ENCODE measurements around the gene OR12D3. TPM values are rescaled to one million over a fixed set of nuclear protein-coding genes. Genes with fewer than 3 reads are reported as not detected.
"Not testable (repeated sequence)": the region's sequence is repeated elsewhere in the genome, so short reads cannot be mapped to it uniquely, and the experiment has no call there.

OR12D3 gene
- total RNA-seq, 4 donors from 2014 or later: not detected

DNA sequence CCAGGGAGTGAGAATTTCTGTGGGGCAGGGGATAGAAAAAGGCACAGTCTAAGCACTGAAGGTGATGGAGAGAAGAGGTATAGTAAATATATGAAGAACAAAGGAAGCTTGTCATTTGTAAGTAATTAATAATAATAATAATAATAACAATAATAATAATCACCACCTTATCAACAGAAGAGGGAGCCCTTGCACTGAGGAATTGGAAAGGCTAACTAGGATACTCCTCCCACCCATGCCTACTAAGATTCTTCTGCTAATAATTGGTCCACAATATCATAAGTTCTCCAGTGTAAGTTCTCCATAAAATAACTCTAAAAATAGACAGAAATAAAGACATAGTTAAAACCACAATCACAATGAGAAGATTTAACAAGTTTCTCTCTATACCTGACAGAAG lies 912 bp upstream of the OR12D3 start:
- no peaks in the 10 kb centered on the region for H3K4me1 ChIP-seq
- DNase-seq (ENCODE audit: extremely low spot score): no peak
- H3K9me3 ChIP-seq: no peaks in the 10 kb centered on the region
- H3K36me3 ChIP-seq: no peaks in the 10 kb centered on the region
- TF ChIP-seq, protein P1, sequence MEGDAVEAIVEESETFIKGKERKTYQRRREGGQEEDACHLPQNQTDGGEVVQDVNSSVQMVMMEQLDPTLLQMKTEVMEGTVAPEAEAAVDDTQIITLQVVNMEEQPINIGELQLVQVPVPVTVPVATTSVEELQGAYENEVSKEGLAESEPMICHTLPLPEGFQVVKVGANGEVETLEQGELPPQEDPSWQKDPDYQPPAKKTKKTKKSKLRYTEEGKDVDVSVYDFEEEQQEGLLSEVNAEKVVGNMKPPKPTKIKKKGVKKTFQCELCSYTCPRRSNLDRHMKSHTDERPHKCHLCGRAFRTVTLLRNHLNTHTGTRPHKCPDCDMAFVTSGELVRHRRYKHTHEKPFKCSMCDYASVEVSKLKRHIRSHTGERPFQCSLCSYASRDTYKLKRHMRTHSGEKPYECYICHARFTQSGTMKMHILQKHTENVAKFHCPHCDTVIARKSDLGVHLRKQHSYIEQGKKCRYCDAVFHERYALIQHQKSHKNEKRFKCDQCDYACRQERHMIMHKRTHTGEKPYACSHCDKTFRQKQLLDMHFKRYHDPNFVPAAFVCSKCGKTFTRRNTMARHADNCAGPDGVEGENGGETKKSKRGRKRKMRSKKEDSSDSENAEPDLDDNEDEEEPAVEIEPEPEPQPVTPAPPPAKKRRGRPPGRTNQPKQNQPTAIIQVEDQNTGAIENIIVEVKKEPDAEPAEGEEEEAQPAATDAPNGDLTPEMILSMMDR (IDR thresholded peaks at IDR 0.05): no peak
- no peak for TF ChIP-seq POLR2A (IDR thresholded peaks at IDR 0.05; ENCODE audit: low read depth)
- no peak for TF ChIP-seq POLR2AphosphoS5 (IDR thresholded peaks at IDR 0.05)
- no peak for TF ChIP-seq EP300 (IDR thresholded peaks at IDR 0.05)
- H3K27ac ChIP-seq (replicated peaks in 1 of 4): no peak overlapping the region
- H3K4me3 ChIP-seq: no peak overlapping the region
- intact Hi-C loops (cut with DNase I): no loop called here
- H3K27me3 ChIP-seq: peaks cover 0 to 4% (median 0%) of the 10 kb centered on the region in 4 donors

DNA sequence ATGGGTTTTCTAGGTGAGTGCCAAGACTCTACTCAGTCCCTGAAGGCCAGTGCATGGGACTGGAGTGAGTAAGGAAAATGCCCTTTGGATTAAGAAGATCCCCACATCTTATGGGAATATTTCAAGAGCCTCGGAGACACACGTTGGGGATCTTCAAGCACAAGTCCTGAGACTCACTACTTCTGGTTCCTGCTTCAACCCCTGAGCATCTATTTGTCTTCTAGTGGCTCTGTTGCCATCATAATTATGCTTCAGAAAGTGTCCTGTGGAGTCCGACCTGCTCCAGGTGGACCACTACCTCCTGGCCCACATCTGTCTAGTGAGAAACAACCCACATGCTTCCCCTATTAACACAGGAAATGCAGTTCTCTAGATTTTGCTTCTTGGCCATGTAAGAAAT lies 6.3 kb downstream of the OR12D3 start, which contains the start of gene OR5V1:
TSS of gene OR5V1 (minus strand) at position 101 of the 400 bp plus-strand sequence. CDS start 12,670 bp downstream, outside the sequence.
- H3K4me3 ChIP-seq: no peak within 1 kb of the TSS
- no peaks in the 10 kb centered on the region for H3K4me1 ChIP-seq
- no peak within 1 kb of the TSS for H3K27ac ChIP-seq (replicated peaks in 1 of 4)
- 72% methylated on average over 3 of the region's 3 CpGs for WGBS
- TF ChIP-seq POLR2A (IDR thresholded peaks at IDR 0.05; ENCODE audit: low read depth): no peak
- no peak for TF ChIP-seq EP300 (IDR thresholded peaks at IDR 0.05)
- TF ChIP-seq, protein P1 (IDR thresholded peaks at IDR 0.05): no peak
- TF ChIP-seq POLR2AphosphoS5 (IDR thresholded peaks at IDR 0.05): no peak
- no peaks in the 10 kb centered on the region for H3K36me3 ChIP-seq
- H3K9me3 ChIP-seq: no peaks in the 10 kb centered on the region
- no peaks in the 10 kb centered on the region for H3K27me3 ChIP-seq
- no peak for DNase-seq (ENCODE audit: extremely low spot score)
- intact Hi-C loops (cut with DNase I): no loop called here

DNA sequence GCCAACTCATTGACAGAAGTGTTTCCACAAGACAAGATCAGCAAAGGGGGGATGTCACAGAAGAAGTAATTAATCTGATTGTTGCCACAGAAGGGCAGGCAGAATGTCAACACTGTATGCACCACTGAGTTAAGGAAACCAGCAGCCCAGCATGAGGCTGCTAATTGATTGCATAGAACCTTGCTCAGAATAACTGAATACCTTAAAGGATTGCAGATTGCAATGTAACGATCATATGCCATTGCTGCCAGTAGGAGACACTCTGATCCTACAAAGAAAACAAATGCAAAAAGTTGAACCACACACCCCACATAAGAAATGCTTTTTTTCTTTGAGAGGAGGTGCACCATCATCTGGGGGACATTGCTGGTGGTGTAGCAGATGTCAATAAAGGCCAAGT lies 19.5 kb downstream of the OR12D3 start:
- Histone ChIP-seq H3K9me3 (peaks cover 0 to 11% (median 2%) of the 10 kb centered on the region in 4 donors), H3K4me3 (no peak overlapping the region), H3K27ac (replicated peaks in 1 of 4) (no peak overlapping the region), H3K27me3 (peaks cover 0 to 5% (median 2%) of the 10 kb centered on the region in 4 donors), H3K4me1 (no peaks in the 10 kb centered on the region), H3K36me3 (no peaks in the 10 kb centered on the region)
- TF ChIP-seq EP300 (IDR thresholded peaks at IDR 0.05) (no peak), POLR2AphosphoS5 (IDR thresholded peaks at IDR 0.05) (no peak), POLR2A (IDR thresholded peaks at IDR 0.05; ENCODE audit: low read depth) (no peak)
- TF ChIP-seq, protein P1 (IDR thresholded peaks at IDR 0.05): no peak
- no peak for DNase-seq (ENCODE audit: extremely low spot score)
- intact Hi-C loops (cut with DNase I): no loop called here
- 20% methylated on average over 1 of the region's 1 CpG for WGBS

DNA sequence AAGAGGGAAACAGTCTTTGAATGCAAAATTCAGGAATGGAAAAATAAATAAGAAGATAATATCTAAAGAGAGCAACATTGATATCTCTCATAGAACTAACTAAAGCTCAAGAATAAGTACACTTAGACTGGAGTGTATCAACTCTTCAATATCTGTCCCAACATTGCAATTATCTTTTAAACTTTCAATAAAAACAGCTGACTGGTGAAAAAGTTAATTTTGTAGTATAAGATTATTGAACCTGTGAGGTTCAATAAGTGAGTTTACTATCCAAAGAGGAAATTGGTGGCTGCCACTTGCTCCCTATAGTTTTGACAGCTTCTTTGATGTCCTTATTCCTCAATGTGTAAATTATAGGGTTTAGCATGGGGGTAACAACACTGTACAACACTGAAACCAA lies 20.1 kb downstream of the OR12D3 start:
- H3K27me3 ChIP-seq: peaks cover 0 to 5% (median 2%) of the 10 kb centered on the region in 4 donors
- intact Hi-C loops (cut with DNase I): no loop called here
- no peak overlapping the region for H3K27ac ChIP-seq (replicated peaks in 1 of 4)
- no peaks in the 10 kb centered on the region for H3K4me1 ChIP-seq
- H3K36me3 ChIP-seq: no peaks in the 10 kb centered on the region
- no peak overlapping the region for H3K4me3 ChIP-seq
- DNase-seq (ENCODE audit: extremely low spot score): no peak
- peaks cover 0 to 18% (median 7%) of the 10 kb centered on the region in 4 donors for H3K9me3 ChIP-seq
- TF ChIP-seq POLR2A (IDR thresholded peaks at IDR 0.05; ENCODE audit: low read depth) (no peak), EP300 (IDR thresholded peaks at IDR 0.05) (no peak), POLR2AphosphoS5 (IDR thresholded peaks at IDR 0.05) (no peak)
- TF ChIP-seq, protein P1 (IDR thresholded peaks at IDR 0.05): no peak

DNA sequence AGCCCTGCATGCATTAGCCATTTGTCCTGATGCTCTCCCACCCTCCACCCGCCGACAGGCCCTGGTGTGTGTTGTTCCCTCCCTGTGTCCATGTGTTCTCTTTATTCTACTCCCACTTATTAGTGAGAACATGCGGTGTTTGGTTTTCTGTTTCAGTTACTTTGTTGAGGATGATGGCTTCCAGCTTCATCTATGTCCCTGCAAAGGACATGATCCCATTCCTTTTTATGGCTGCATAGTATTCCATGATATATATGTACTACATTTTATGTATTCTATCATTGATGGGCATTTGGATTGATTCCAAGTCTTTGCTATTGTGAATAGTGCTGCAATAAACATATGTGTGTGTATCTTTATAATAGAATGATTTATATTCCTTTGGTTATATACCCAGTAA lies 25.7 kb downstream of the OR12D3 start:
- H3K36me3 ChIP-seq; H3K4me3 ChIP-seq; DNase-seq (ENCODE audit: extremely low spot score); intact Hi-C loops (cut with DNase I); H3K4me1 ChIP-seq; H3K27ac ChIP-seq (replicated peaks in 1 of 4); H3K27me3 ChIP-seq: not testable (repeated sequence)
- H3K9me3 ChIP-seq: peaks cover 0 to 18% (median 11%) of the 10 kb centered on the region in 4 donors
- 89% methylated on average over 3 of the region's 3 CpGs for WGBS
